Activated CD8-positive, alpha-beta T cell treated with anti-CD3 and anti-CD28 coated beads for 36 hours (primary cell): ENCODE measurements around the gene B4GALT2. TPM values are rescaled to one million over a fixed set of nuclear protein-coding genes. Genes with fewer than 3 reads are reported as not detected.

ENCODE experiments used
- ATAC-seq: fragments of 200-7000 bp; cut with Tn5 transposase; one replicate; pipeline ENCODE4 v1.10.0; 2021; ENCODE audit warnings: mild to moderate bottlenecking, moderate library complexity
- CTCF ChIA-PET: fragments of 350-600 bp; sonication (Branson Sonifier 250); formaldehyde crosslinking; loops from one replicate; lab custom pipeline; 2021; ENCODE audit warnings: antibody characterized with exemption; lab: Charles Lee
- POLR2A ChIA-PET: fragments of 350-600 bp; sonication (Branson Sonifier 250); formaldehyde crosslinking; loops from one replicate; lab custom pipeline; 2021; ENCODE audit warnings: antibody characterized with exemption; lab: Charles Lee
- DNase-seq: peaks from one replicate; pipeline ENCODE4 v3.0.0-alpha.2; 2020
- H3K27ac Mint-ChIP-seq: one replicate; pipeline ENCODE4 v1.8.0; 2021; ENCODE audit warnings: mild to moderate bottlenecking, mixed read lengths
- H3K27me3 Mint-ChIP-seq: one replicate; pipeline ENCODE4 v1.8.0; 2021; ENCODE audit warnings: mixed read lengths
- H3K36me3 Mint-ChIP-seq: one replicate; pipeline ENCODE4 v1.8.0; 2021; ENCODE audit warnings: low read depth, mixed read lengths
- H3K4me1 Mint-ChIP-seq: one replicate; pipeline ENCODE4 v1.8.0; 2021; ENCODE audit warnings: low read depth, mixed read lengths
- H3K4me3 Mint-ChIP-seq: one replicate; pipeline ENCODE4 v1.8.0; 2021; ENCODE audit warnings: mild to moderate bottlenecking, moderate library complexity, mixed read lengths
- H3K9me3 Mint-ChIP-seq: one replicate; pipeline ENCODE4 v1.8.0; 2021; ENCODE audit warnings: mixed read lengths
- CTCF ChIP-seq: fragments of 200-600 bp; IDR thresholded peaks from one replicate; pipeline ENCODE4 v1.8.0; 2022; ENCODE audit warnings: antibody characterized with exemption, mild to moderate bottlenecking
- intact Hi-C: fragments of 100-400 bp; cut with micrococcal nuclease; formaldehyde crosslinking; loops from one replicate; pipeline ENCODE4 v1.10.0; 2022
- total RNA-seq, 2 experiments: library from RNA; stranded (reverse); gene quantifications; one replicate each; pipeline ENCODE4 v1.2.3, GENCODE V29; 2021

B4GALT2 gene
- total RNA-seq, 2 experiments from 2014 or later = 35.4 to 35.5 TPM

GRCh38 chr1:44035726-44036408 lies 56.9 kb downstream of the B4GALT2 start:
- Mint-ChIP-seq H3K4me3 (no peak overlapping the region), H3K27me3 (no peaks in the 10 kb centered on the region), H3K9me3 (no peaks in the 10 kb centered on the region), H3K4me1 (peaks cover 10% of the 10 kb centered on the region), H3K36me3 (no peaks in the 10 kb centered on the region), H3K27ac (no peak overlapping the region)
- intact Hi-C loops = loop anchor here (5.0 kb wide), 1 partner anchor 34 kb away; no protein-coding TSS in a partner anchor
- TF ChIP-seq CTCF = no peak
- DNase-seq = peak; percentile 32
- ChIA-PET CTCF (interaction anchor here (0.8 to 5.7 kb wide), 13 partner anchors 11 to 506 kb away, joined by 3 to 98 read pairs (median 6); partner anchors contain the start of genes ATP6V0B, CCDC24 and DPH2), POLR2A (interaction anchor here (0.9 to 1.0 kb wide), 2 partner anchors 30 to 43 kb away, joined by 3 to 4 read pairs; no protein-coding TSS in a partner anchor)
- ATAC-seq = no peak

- DNase-seq (peak; percentile 81), ATAC-seq (peak; percentile 93)
- H3K27me3 Mint-ChIP-seq = no peaks in the 10 kb centered on the region
- POLR2A ChIA-PET = interaction anchor here (0.6 to 1.0 kb wide), 3 partner anchors 31 to 67 kb away, joined by 3 to 4 read pairs (median 3); partner anchors contain the start of gene DPH2
- intact Hi-C loops = loop anchor here (5.0 kb wide), 1 partner anchor 34 kb away; no protein-coding TSS in a partner anchor
- H3K9me3 Mint-ChIP-seq = no peaks in the 10 kb centered on the region
- peak; percentile 72 for TF ChIP-seq CTCF
- H3K27ac Mint-ChIP-seq = no peak overlapping the region
- no peaks in the 10 kb centered on the region for H3K36me3 Mint-ChIP-seq
- H3K4me1 Mint-ChIP-seq = peaks cover 9% of the 10 kb centered on the region
- no peak overlapping the region for H3K4me3 Mint-ChIP-seq
- CTCF ChIA-PET = interaction anchor here (0.6 to 5.7 kb wide), 17 partner anchors 10 to 507 kb away, joined by 3 to 98 read pairs (median 5); partner anchors contain the start of genes ATP6V0B, CCDC24 and DPH2
Measured at GRCh38 chr1:44036409-44037139, 57.6 kb downstream of the B4GALT2 start.

- ATAC-seq = no peak
- POLR2A ChIA-PET = interaction anchor here (0.7 to 1.0 kb wide), 2 partner anchors 31 to 35 kb away, joined by 3 to 4 read pairs; no protein-coding TSS in a partner anchor
Measured at GRCh38 chr1:44037154-44037553, 58.1 kb downstream of the B4GALT2 start.

GRCh38 chr1:44038876-44039657 lies 60.1 kb downstream of the B4GALT2 start:
- ChIA-PET POLR2A (no interaction called here), CTCF (interaction anchor here (1.0 to 4.5 kb wide), 2 partner anchors 9 to 33 kb away, joined by 5 to 49 read pairs; no protein-coding TSS in a partner anchor)
- Mint-ChIP-seq H3K9me3 (no peaks in the 10 kb centered on the region), H3K4me3 (no peak overlapping the region), H3K36me3 (no peaks in the 10 kb centered on the region), H3K27me3 (peaks cover 2% of the 10 kb centered on the region), H3K27ac (no peak overlapping the region), H3K4me1 (peaks cover 4% of the 10 kb centered on the region)
- ATAC-seq (no peak), DNase-seq (no peak)
- no peak for TF ChIP-seq CTCF
- intact Hi-C loops = loop anchor here (5.0 kb wide), 1 partner anchor 37 kb away; no protein-coding TSS in a partner anchor

More at GRCh38 chr1:44037154-44037553, 58.1 kb downstream of the B4GALT2 start:
- no peak overlapping the region for H3K4me3 Mint-ChIP-seq
- no peak overlapping the region for H3K27ac Mint-ChIP-seq
- H3K27me3 Mint-ChIP-seq = no peaks in the 10 kb centered on the region
- no peaks in the 10 kb centered on the region for H3K36me3 Mint-ChIP-seq
- no peaks in the 10 kb centered on the region for H3K9me3 Mint-ChIP-seq
- H3K4me1 Mint-ChIP-seq = peaks cover 8% of the 10 kb centered on the region
- intact Hi-C loops = loop anchor here (5.0 kb wide), 1 partner anchor 35 kb away; no protein-coding TSS in a partner anchor
- DNase-seq = no peak
- no peak for TF ChIP-seq CTCF
- CTCF ChIA-PET = interaction anchor here (0.6 to 5.7 kb wide), 14 partner anchors 10 to 273 kb away, joined by 3 to 98 read pairs (median 6); partner anchors contain the start of genes ATP6V0B, CCDC24 and DPH2
